HG03571 (cell line): ENCODE measurements around the gene RNU6-7.
A peak's percentile ranks its signal among the peaks of the same experiment; 100 is the strongest.

Experiments
- ATAC-seq: cut with Tn5 transposase; IDR thresholded peaks from one replicate; pipeline ENCODE4 v1.9.1; 2021; ENCODE audit not compliant: unreplicated experiment

Gene RNU6-7

DNA sequence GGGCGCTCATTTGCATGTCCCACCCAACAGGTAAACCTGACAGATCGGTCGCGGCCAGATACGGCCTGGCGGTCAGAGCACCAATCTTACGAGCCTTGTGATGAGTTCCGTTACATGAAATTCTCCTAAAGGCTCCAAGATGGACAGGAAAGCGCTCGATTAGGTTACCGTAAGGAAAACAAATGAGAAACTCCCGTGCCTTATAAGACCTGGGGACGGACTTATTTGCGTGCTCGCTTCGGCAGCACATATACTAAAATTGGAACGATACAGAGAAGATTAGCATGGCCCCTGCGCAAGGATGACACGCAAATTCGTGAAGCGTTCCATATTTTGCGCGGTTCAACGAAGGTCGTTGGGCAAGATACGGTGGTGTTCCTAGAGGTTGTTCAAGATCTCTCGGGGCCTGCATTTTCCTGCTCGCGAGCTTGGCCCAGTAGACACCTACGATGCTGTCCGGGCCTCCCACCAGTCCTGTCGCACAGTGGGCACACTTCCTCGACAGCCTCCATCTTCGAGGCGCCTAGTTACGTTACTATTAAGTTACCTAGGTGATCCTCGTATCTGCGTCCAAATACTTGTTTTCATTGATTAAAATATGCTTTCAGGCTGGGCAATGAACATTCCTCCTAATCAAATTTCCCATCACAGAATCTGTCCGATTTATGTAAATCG is at the start of gene RNU6-7:
TSS of gene RNU6-7 (plus strand) at position 230 of the 675 bp plus-strand sequence.
- ATAC-seq, result no peak

DNA sequence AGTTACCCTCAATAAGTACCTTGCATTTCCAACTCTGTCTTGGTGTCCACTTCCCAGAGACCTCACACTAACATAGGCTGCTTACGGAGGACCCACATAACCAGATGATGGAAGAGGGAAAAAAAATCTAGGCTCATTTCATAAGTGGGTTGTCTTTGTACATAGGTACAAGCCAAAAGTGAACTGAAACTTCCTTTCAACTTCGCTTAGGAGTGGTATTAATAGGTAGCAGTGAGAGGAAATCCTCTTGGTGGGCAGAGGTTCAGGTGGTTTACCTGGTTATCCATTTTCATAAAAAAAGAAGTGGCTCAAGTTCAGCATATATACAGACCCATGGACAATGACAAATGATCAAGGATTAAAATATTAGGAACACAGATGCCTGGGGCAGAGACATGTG is 35.8 kb upstream of the RNU6-7 start:
- no peak for ATAC-seq

DNA sequence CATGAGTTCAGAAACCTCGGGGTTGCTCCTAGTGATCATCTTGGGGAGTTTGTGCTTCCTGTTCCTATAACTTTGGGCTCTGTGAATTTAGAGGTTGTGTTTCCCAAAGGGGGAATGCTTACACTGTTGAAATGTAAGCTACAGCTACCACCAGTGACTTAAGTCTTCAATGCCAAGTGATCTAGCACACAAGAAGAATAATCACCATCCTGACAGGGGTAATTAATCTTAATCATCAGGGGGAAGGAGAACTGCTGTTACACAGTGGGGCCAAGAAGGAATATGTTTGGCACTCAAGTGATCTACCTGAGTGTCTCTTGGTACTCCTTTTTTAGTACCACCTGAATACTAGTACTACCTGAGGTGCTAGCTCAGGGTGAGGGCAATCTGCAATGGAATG is 34.9 kb upstream of the RNU6-7 start:
- ATAC-seq, result no peak

DNA sequence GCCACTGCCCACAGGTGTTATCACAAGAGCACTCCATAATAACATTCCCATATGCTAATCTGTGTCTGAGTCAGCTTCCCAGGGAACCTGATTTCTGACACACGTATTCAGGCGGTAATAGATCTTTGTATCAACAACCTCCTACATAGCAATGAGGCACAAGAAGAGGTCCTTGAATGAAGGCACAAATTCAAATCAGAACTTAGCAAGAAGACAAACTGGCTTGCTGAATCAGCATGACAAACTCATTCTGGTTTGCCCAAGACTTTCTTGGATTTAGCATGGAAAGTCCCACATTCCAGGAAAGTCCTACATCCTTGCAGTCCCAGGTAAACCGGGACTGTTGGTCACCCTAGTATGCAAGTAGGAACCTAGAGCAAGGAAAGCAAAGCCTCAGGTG is 33.9 kb upstream of the RNU6-7 start:
- ATAC-seq, result no peak

DNA sequence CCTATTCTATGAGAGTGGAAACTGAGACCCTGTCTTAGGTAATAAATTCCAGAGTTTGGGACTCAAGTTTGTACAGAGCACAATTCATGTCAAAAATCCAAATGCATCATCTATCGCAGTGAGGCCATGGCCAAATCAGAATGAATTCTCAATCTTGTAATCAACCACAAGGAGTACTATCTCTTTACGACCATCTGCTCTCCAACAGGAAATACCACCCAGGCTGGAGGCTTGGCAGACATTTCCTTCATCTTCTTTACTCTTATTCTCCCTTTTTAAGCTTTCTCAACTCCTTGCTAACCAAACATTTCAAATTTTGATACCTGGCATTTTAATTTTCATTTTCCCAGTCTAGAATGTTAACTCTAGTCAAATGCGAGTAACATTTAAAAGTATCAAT is 32.7 kb upstream of the RNU6-7 start:
- ATAC-seq, result no peak

DNA sequence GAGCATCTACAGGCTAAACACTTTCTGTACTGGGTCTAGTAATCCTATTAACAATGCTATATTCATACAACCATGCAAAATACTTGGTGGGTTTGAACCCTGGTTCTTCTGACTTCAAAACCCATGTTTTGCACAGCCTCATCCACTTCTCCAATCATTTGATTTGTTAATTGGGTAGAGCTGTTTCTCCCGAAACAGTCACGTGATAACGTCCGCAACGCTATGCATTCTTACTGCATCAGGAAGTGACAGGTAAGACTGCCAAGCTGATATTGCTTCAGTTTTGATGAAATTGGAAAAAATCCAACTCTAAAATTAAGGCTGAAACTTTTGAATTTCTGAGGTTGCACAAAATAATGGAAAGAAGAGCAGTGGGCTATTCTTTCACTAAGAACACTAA is 30.4 kb upstream of the RNU6-7 start:
- no peak for ATAC-seq

DNA sequence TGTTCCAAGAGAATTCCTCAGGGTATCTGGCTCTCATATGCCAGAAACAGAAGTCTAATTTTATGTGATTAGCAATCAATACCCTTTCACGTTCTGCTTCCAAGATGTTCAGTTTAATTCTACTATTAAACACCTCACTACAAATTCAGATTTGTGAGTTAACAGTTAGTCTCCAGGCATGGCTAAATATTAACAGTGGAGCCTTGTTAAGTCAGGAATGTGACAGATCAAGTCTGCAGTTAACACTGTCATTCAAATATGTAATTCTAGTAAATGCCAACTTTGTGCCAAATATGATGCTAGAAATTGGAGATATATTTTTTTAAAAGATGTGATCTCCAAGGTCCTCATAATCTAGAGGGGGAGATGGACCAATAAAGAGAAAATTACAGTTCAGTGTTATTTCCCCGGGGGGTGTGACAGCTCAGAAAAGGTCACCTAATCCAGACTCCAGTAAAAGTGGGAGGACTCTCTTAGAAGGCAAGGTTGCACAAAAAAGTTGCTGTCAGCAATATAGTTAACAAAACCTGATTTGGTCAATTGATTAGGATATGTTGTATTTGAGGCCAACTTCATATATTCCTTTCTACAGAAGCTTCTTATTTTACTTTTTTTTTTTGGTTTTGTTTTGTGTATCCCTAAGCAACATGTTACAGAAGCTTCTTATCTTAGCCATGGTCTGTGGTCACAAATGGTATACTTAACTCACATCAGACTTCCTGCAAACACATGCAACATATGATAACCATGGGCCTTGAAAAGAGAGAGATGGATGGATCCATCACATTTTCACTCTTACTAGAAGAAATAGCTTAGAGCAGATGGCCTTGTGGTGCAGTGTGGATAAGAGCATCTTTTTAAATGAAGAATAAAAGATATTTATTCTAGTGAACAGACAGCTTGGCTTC is 18.4 kb upstream of the RNU6-7 start:
- ATAC-seq, result no peak

DNA sequence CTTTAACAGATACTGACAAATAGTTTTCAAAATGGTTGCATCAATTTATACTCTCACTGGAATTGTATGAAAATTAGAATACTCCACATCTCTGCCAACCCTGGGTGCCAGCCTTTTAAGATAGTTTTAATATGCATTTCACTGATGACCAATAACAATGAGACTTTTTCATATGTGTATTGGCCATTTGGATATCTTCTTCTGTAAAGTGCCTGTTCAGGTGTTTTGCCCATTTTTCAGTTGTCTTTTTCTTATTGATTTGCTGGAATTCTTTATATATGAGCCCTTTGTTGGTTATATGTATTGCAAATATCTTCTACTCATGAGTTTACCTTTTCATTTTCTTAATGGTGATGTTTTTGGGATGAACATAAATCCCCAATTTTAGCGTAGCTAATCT is 16.7 kb upstream of the RNU6-7 start:
- no peak for ATAC-seq

DNA sequence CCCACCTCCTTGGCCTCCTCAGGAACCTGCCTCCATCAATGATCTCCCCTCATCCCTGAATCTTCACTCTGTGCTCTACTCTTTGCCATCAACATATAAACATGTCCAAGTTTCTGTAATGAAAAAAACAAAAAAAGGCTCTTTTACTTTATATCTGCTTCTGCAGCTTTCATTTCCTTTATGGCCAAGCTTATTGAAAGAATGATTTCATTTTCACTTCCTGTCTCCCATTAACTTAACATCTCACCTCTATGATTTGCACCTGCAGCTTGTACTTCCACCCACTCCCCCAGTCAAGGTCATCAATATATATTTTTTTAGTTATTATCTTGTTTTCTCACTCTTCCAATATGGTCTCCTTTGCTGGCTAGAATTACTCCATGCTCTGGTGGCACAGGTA is 15.6 kb upstream of the RNU6-7 start:
- ATAC-seq, result no peak

DNA sequence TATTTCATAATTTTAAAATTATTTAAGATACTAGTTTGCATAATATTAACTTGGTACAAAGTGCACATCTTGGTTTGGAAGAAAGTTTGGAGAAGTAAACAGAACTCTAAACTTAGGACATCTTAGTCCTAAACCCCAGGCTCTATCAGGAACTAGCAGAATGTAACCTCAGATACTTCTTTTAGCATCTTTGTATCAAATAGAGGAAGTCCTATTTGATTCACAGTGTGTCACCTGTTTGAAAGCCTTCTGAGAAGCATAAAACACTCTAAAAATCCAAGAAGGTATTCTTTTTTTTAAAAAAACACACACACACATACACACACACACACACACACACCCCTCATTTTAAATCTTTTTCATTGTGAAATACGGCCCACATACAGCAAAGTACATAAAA is 12.0 kb upstream of the RNU6-7 start:
- no peak for ATAC-seq

DNA sequence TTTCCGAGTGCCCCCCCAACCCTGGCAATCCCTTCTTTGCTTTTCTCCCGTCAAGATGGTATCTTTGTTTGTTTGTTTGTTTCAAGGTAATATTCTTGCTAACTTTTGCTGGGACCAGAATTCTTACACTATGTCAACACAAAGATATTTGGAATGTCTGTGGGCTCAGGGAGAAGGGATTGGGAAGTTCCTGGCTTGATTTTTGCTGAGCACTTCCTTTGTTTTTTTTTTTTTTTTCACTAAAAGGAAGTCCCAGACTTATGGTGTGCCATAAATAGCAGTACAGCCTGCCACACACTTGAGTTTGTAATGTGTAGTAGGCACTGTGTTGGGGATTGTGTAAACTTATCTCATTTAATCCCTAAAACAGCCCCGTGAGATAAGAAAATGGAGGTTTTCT is 11.2 kb upstream of the RNU6-7 start:
- no peak for ATAC-seq

DNA sequence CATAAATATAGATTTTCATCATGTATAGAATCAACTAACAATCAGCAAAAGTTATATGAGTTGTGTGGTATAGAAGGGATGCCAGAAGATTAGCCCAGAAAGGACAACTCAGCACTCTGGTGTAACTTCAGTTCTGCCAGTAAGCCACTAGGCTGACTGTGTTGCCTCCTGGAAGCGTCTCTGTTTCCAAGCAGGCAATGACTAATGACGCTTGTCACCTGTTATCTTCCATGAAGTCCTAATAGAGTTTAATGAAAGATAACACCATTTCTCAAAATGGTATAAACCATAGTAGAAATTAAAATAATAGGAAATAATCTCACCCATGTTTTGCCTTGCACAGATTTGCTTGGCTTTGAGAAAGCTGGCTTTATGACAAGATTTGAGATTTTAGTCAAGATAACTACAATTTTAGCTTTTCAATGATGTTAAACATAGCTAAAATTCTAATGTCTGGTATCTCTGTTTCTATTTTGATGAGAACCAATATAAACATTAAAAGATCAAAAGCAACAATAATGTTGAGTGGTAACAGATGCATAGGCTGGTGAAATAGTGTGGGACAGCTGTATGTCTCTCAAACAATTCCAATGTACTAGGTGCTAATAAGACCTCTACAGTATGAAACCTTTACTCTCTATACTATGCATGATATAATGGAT is 9.0 kb upstream of the RNU6-7 start:
- no peak for ATAC-seq

DNA sequence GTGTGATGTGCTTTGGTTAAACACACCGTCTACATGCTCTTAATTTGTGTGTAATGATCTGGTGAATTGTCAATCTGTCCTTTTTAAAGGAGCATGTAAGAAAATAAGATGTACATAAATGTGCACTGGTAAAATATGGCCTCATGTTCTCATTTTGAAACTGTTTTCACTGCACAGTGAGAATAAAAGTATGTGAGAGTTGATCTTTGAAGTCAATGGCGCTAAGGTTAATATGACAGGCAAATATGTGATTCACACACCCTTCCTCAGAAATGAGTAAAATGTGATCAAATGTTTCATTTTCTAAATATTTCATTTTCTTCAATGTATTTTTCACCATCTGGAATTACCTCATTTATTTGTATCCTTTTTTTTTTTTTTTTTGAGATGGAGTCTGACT is 8.3 kb upstream of the RNU6-7 start:
- no peak for ATAC-seq

DNA sequence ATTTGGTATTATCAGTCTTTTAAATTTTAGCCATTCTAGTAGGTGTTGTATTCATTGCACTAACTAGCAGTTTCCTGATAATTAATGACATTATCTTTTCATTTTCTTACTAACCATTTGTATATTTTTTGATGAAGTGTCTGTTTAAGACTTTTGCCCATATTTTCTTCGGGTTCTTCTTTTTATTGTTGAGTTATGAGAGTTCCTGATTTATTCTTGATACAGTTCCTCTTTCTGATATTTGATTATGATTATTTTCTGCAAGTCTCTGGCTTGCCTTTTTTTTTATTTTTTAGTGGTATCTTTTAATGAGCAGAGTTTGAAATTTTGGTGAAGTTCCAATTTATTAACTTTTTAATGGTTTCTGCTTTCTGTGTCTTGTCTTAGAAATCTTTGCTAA is 6.2 kb upstream of the RNU6-7 start:
- no peak for ATAC-seq

DNA sequence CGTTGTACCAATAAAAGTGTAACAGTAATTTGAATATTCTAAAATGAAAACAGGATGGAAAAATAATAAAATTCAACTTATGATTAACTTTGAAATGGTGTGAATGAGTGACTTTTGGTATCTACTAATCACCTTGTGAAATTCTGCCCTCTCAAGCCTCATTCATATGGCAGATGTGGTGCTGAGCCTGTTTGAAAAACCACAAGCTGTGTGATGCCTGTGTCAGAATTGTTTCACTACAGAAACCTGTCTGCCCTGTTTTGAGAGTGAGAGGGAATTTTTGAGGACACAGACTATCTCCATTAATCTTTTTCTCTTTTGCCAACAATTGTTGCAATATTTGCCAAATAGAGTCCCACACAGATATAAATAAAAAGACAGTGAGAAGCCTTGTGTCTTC is 3.9 kb upstream of the RNU6-7 start:
- no peak for ATAC-seq

DNA sequence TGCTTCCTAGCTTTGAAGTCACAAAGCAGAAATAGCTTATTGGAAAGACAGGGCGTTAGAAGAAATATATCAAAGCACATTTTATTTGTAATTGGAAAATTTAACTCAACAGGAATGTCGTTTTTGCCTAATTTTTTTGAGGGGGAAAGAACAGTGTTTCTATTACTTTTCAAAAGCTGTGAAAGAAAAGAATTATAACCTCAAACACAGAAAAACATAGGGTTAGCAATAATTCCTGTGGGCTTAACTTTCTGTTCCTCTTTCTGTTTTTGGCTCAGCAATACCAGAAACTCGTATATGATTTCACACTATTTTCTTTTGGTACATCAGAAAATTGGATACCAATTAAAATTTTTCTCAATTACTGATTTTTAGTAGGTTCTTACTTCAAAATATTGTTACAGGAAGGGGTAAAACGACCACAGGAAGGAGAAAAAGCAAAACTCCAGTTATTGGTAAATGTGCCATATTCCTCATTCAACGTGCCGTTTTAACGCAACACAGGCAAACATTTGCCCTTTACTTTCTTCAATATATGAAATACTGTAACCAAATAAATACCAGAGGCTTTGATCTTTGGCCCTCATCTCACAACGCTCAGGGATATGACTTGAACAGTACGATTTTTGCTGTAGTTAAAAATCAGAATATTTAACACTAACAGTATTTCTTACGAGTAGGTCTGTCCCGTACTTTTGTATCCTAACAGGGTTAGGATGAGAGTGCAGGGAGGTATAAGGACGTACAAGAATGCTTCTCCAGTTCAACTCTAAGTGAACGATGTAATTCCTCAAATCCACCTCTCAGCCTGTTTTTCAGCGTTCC is 1.3 kb upstream of the RNU6-7 start:
- no peak for ATAC-seq

DNA sequence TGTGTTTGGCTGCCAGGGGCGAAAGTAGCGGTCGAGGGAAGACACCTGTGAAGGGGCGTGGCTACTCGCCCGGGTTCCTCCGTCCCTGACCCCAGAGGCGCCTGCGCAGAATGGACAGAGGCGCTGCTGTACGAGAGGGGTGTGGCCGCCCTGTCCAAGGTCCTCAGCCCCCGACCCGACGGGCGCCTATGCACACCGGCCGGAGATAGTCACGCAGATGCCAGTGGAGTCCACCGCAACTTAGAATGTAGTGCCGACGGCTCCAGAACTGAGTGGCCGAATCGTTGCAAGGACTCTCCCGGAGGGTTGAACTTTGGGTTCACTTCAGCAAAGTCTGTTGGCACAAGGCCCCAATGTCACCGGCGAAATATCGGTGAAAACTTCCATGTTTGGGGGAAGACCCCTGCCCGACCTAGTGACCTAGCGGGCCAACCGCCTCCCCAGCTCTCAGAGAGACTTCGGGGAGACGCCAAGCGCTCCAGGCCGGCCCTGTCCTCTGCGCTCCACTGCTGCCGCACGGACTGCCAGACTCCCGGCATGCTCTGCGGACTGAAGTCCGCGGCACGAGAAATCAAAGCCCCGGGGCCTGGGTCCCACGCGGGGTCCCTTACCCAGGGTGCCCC is 541 bp upstream of the RNU6-7 start:
- peak; percentile 45 for ATAC-seq

DNA sequence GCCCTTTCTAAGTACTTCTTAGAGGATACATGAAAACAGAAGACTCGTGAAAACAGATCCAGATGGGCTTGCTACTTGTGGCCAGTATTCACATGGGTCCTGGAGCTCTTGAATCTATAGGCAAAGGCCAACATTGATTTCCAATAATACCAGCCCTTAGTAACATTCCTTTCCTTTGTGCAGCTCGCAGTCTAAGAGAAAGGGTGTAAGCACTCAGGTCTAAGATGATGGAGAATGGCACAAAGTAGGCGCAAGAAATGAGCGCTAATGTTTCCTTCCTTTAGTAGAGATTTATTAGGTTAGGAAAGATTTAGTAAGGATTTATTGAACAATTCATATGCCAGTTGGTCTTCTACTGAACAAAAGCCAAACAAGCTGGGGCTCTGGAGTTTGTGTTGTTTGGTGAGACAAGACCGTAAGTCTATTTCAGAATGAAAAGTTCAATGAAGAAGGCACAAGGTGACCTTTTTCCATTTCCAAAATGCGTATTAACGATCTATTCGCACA is 699 bp downstream of the RNU6-7 start:
- ATAC-seq, result no peak

DNA sequence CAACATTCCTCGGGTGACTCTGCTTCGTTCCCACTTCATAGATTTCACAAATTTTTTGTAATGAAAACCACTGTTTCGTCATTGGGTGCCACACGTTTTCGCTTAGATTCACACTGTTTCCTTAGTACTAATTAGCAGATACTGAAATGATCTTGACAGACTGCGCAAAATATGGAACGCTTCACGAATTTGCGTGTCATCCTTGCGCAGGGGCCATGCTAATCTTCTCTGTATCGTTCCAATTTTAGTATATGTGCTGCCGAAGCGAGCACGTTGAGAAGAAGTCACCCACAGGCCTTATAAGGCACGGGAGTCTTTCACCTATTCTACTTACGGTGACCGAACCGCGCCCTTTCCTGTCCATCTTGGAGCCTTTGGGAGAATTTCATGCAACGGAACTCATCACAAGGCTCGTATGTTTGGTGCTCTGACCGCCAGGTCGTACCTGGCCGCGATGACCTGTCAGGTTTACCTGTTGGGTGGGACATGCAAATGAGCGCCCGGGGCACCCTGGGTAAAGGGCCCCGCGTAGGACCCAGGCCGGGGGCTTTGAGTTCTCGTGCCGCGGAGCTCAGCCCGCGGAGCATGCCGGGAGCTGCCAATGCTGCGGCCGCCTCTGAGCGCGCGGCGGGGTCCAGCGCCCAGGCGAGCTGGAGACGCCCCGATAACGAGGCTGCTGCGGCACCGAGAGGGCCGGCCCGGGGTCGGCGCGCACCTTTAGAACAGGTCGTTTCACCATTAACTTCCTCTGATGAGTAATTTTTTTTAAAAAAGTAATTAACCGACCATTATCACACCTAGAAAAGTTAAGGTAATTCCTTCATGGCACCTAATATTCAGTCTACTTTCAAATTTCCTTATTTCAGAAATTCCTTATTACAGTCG is 1.4 kb downstream of the RNU6-7 start, which contains the start of gene RNU6-8:
TSS of gene RNU6-8 (minus strand) at position 272 of the 885 bp plus-strand sequence.
- ATAC-seq, result peak; percentile 65
